SKM-1 (cell line): ENCODE data around the gene GPX3.

Experiments
- DNase-seq: peaks from one replicate; lab custom pipeline; 2025; ENCODE audit not compliant: unreplicated experiment; lab: John Stamatoyannopoulos, UW

The GPX3 gene

DNA sequence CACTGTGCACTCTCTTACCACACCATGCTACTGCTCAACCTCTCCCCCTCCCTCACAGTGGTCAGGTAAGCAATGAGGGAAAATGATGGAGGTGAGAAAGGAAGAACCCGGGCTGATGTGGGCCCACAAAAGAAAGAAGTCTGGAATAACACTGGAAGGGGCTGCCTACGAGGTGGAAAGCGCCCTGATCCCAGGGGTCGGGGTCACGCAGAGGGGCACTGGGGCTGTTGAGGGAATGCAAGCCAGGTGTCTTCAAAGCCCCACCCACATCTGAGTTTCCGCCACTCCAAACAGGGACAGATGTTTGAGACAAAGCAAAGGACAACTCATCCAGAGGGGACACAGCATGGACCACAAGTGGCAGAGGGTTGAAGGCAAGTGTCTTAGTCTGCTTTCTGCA is 56.2 kb downstream of the GPX3 start:
- DNase-seq = no peak

DNA sequence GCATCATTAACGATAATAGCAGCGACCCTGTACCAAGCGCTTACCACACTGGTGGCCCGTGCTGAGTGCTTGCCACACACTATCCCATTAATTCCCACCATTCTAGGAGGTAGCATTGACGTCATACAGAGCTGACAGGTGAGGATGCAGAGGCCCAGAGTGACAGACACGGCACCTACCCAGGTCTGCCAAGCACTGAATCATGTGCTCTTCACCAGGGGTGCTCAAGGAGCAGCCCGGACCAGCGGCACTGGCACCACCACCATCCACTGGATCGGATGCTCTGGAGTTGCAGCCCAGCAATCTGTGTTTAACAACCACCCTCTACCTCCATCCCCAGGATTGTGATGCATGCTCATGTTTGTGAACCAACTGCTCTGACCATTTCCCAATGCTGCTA is 57.0 kb downstream of the GPX3 start:
- DNase-seq = no peak

DNA sequence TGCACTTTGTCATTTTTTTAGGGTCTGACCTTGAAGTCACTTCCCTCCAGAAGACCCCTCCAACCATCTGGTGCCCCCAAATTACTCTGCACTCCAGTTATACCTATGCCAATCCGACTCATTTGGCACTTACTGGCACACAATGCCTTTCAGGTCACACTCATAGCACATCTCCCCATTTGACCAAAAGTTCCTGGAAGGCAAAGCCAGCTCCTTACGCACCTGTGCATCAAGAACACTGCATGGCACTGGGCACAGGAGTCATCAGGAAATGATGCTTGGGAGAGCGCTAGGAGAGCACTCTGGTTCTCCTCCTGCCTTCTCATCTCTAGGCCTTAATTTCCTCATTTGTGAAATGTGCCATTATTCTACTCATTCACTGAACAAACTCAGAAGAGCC is 57.6 kb downstream of the GPX3 start:
- DNase-seq = no peak
